ENCODE measurements around the gene PMPCA. TPM values are rescaled to one million over a fixed set of nuclear protein-coding genes. Genes with fewer than 3 reads are reported as not detected.

Gene PMPCA
- total RNA-seq, 1 experiment from 2014 or later: 94.5 TPM

- no peak overlapping the region for H3K18ac ChIP-seq (ENCODE audit: insufficient read length, low read depth, low read length)
- H3K23ac ChIP-seq (ENCODE audit: insufficient read length, low read depth, low read length): no peak overlapping the region
- H3K4me1 Mint-ChIP-seq: peaks cover 14 to 15% of the 10 kb centered on the region in 2 experiments
- H3K36me3 Mint-ChIP-seq (ENCODE audit: insufficient read depth in 1 of 3, low read depth in 3 of 3): peaks cover 18 to 63% (median 48%) of the 10 kb centered on the region in 3 experiments
- H3K27ac ChIP-seq (ENCODE audit: insufficient read length, low read depth, low read length): no peak overlapping the region
- no peak overlapping the region for H3K56ac ChIP-seq (ENCODE audit: insufficient read length, low read depth, low read length)
- H3K27ac Mint-ChIP-seq: 0 out of 7 replicates have a peak overlapping the region, but pooled peaks of 1 of the 3 experiments have one; percentile 67
- no peak overlapping the region for H2BK120ac ChIP-seq (ENCODE audit: low read depth, low read length, poor library complexity, severe bottlenecking)
- H4K91ac ChIP-seq (ENCODE audit: insufficient read length, low read depth, low read length): no peak overlapping the region
- peaks cover 14% of the 10 kb centered on the region for H3K23me2 ChIP-seq (ENCODE audit: insufficient read length, low read depth, low read length, poor library complexity, severe bottlenecking)
- no peaks in the 10 kb centered on the region for H3K27me3 Mint-ChIP-seq (ENCODE audit: low read depth)
- H3K9me3 ChIP-seq (ENCODE audit: control insufficient read depth, low read depth, low read length): no peaks in the 10 kb centered on the region
- peaks cover 2% of the 10 kb centered on the region for H3K79me1 ChIP-seq (ENCODE audit: insufficient read depth, low read depth, low read length, poor library complexity, severe bottlenecking)
- no peak overlapping the region for H2BK15ac ChIP-seq (ENCODE audit: low read depth, low read length)
- H2BK20ac ChIP-seq (ENCODE audit: low read depth, low read length, poor library complexity, severe bottlenecking): no peak overlapping the region
- no peak overlapping the region for H3K4me2 ChIP-seq (ENCODE audit: insufficient read depth, insufficient read length, low read length)
- no peak overlapping the region for H2AK5ac ChIP-seq (ENCODE audit: insufficient read length, low read length)
- H2BK5ac ChIP-seq (ENCODE audit: insufficient read length, low read length): no peak overlapping the region
- H3K9me3 Mint-ChIP-seq: no peaks in the 10 kb centered on the region
- no peak overlapping the region for H4K5ac ChIP-seq (ENCODE audit: insufficient read length, low read depth, low read length)
- DNase-seq: no peak
- peaks cover 2% of the 10 kb centered on the region; the same call in 1 of the 2 replicates for H3K79me2 ChIP-seq (ENCODE audit: insufficient read depth, low read length)
- H2AFZ ChIP-seq (ENCODE audit: low read length): no peak overlapping the region
- no peak overlapping the region for H3K9ac ChIP-seq (ENCODE audit: extremely low read depth, insufficient read length, low read length)
- no peaks in the 10 kb centered on the region for H3K4me1 ChIP-seq (ENCODE audit: insufficient read depth, low read length)
- no CpG with 5 or more reads among the region's 17 CpGs for WGBS (ENCODE audit: extremely low coverage, insufficient read length, low lambda C conversion rate)
- H4K8ac ChIP-seq (replicated peaks; ENCODE audit: insufficient read length, low read depth, low read length): no peak overlapping the region
- no peak overlapping the region; a peak in 1 of 5 replicates for H3K4me3 Mint-ChIP-seq
- H4K20me1 ChIP-seq (ENCODE audit: control insufficient read depth, insufficient read depth, insufficient read length): peaks cover 2% of the 10 kb centered on the region
- H3K27me3 ChIP-seq (ENCODE audit: insufficient read depth, low read length): no peaks in the 10 kb centered on the region
- no peak overlapping the region for H3T11ph ChIP-seq (ENCODE audit: low read length)
- H3K14ac ChIP-seq (ENCODE audit: insufficient read depth, low read length): no peak overlapping the region
- no peak for TF ChIP-seq CTCF (conservative IDR thresholded peaks at IDR 0.05)
- H2BK12ac ChIP-seq (ENCODE audit: insufficient read length, low read depth, low read length): no peak overlapping the region
- H3K4ac ChIP-seq (ENCODE audit: low read depth, low read length): no peak overlapping the region
Observed at GRCh38 chr9:136441681-136442245, 31.3 kb downstream of the PMPCA start.
